PFSK-1 (cell line): ENCODE data around the gene VWC2.

ENCODE experiments used
- FOXP2 ChIP-seq: optimal IDR thresholded peaks from 2 replicates; pipeline ENCODE3; 2011; ENCODE audit warnings: borderline replicate concordance, control low read depth, inconsistent platforms; ENCODE audit not compliant: insufficient read depth; ENCODE audit errors: extremely low read length, extremely low read depth
- POLR2AphosphoS5 ChIP-seq: IDR thresholded peaks from 2 replicates; pipeline ENCODE4 v1.6.1; 2012; ENCODE audit warnings: low read depth, mild to moderate bottlenecking, control low read depth, low read length, moderate library complexity
- REST ChIP-seq, 2 experiments: IDR thresholded peaks; 2 replicates each; pipeline versions ENCODE4 v1.6.1 to v1.8.0; 2011 to 2012; ENCODE audit warnings: low read depth in 2 of 2, low read length in 2 of 2, control low read depth in 1 of 2, inconsistent platforms in 1 of 2, mild to moderate bottlenecking in 1 of 2, moderate library complexity in 1 of 2; ENCODE audit not compliant: insufficient read depth in 1 of 2
- SIN3A ChIP-seq: IDR thresholded peaks from 2 replicates; pipeline ENCODE4 v1.6.1; 2012; ENCODE audit warnings: mild to moderate bottlenecking, low read length, moderate library complexity, borderline replicate concordance; ENCODE audit not compliant: insufficient read depth
- TAF1 ChIP-seq: IDR thresholded peaks from 2 replicates; pipeline ENCODE4 v1.6.1; 2012; ENCODE audit warnings: low read length, control low read depth, borderline replicate concordance; ENCODE audit not compliant: insufficient read depth

Gene VWC2

DNA sequence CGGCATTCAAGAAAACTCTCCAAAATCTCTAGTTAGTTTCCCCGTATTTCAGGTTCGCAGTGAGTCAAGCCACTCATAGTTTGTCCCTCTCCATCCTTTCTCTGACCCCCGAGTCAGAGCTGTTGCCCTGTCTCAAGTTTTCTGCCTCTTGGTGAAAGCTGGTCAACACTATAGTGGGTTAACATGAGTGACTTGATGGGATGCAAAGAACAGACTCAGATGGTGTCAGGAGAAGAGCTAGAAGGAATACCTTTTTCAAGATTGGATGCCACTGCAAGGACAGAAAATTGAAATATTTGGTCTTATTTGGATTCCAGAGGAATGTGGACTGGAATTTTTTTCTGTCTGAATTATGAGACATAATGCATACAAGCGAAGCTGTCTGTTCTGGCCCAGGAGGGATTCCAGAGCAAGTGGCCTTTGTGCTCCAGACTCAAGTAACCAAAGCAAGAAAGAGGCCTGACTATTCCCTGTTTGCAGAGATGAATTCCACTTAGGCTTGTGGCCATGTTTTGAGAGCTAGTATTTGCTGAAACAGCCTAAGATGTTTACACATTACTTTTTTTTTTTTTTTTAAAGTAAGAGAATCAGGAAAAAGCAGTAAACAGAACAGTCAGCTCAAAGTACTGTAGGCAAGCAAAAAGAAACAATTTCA is 67.4 kb downstream of the VWC2 start:
- TF ChIP-seq TAF1 (no peak), POLR2AphosphoS5 (no peak), FOXP2 (no peak), REST (IDR thresholded peaks at IDR 0.05; ENCODE audit: insufficient read depth in 1 of 2, low read depth in 2 of 2, low read length in 2 of 2) (no peak), SIN3A (no peak)

- no peak for TF ChIP-seq REST (IDR thresholded peaks at IDR 0.05; ENCODE audit: insufficient read depth in 1 of 2, low read depth in 2 of 2, low read length in 2 of 2)
Observed at GRCh38 chr7:49845626-49846025, 72.2 kb downstream of the VWC2 start.

GRCh38 chr7:49848211-49848841 is 74.9 kb downstream of the VWC2 start:
- TF ChIP-seq POLR2AphosphoS5 = no peak
- TF ChIP-seq REST (IDR thresholded peaks at IDR 0.05; ENCODE audit: insufficient read depth in 1 of 2, low read depth in 2 of 2, low read length in 2 of 2) = no peak

- TF ChIP-seq REST (IDR thresholded peaks at IDR 0.05; ENCODE audit: insufficient read depth in 1 of 2, low read depth in 2 of 2, low read length in 2 of 2) (no peak), SIN3A (no peak), POLR2AphosphoS5 (no peak), FOXP2 (no peak), TAF1 (no peak)
Observed at GRCh38 chr7:49850921-49851613, 77.6 kb downstream of the VWC2 start.
